ENCODE results near the gene ITFG2. TPM values are rescaled to one million over a fixed set of nuclear protein-coding genes. Genes with fewer than 3 reads are reported as not detected.

The ITFG2 gene
- total and polyA plus RNA-seq, 2 donors (not counting 3 experiments of a cell fraction or from before 2014, with no cell fraction given) = 25.0 to 31.9 TPM

DNA sequence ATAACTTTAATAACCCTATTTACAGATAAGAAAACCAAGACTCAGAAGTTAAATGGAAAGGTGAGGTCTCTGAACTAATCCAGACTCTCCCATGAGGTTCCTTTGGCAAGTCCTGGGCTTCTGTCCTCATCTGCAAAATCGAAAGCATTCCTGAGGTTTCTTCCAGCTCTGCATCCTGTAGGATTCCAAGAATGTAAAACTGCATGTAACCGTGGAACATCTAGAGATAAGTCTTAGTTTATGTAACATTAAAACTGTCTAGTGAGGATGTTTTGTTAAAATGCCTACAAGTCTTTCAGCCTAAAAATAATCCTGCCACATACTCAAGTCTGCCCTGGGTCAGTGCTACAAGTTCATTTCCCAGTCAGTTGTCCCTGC is 7.3 kb upstream of the ITFG2 start:
- Histone ChIP-seq H3K9me3 (replicated peaks; ENCODE audit: control insufficient read depth, insufficient read depth, low read length) (no peaks in the 10 kb centered on the region), H3K9me1 (replicated peaks; ENCODE audit: control insufficient read depth, extremely low read depth, insufficient read depth, low read length) (no peaks in the 10 kb centered on the region), H3K79me2 (ENCODE audit: control insufficient read depth, insufficient read depth, low read length) (no peaks in the 10 kb centered on the region), H3K27ac (ENCODE audit: insufficient read depth, low read depth, low read length) (no peak overlapping the region), H3K4me1 (ENCODE audit: control insufficient read depth, extremely low read depth, insufficient read depth, low read length) (peaks cover 6% of the 10 kb centered on the region), H3K9ac (replicated peaks; ENCODE audit: extremely low read depth, insufficient read depth, low read length) (no peak overlapping the region), H3K36me3 (ENCODE audit: control insufficient read depth in 2 of 2, extremely low read depth in 1 of 2, insufficient read depth in 2 of 2, low read length in 2 of 2) (peaks cover 18 to 30% of the 10 kb centered on the region in 2 experiments), H3K4me2 (ENCODE audit: insufficient read depth, low read length) (no peak overlapping the region), H3K4me3 (replicated peaks in 1 of 3; ENCODE audit: insufficient read depth in 1 of 3, low read depth in 1 of 3, low read length in 3 of 3) (no peak overlapping the region), H4K20me1 (replicated peaks; ENCODE audit: control insufficient read depth, extremely low read depth, insufficient read depth, low read length) (no peaks in the 10 kb centered on the region), H2AFZ (ENCODE audit: low read depth, low read length) (no peak overlapping the region), H3K27me3 (ENCODE audit: control insufficient read depth in 2 of 2, insufficient read depth in 2 of 2, low read length in 2 of 2) (no peaks in the 10 kb centered on the region)
- no peak for DNase-seq (ENCODE audit: low read depth, low spot score)
- ChIA-PET POLR2A (no interaction called here), CTCF (interaction anchor here (1.3 kb wide), 1 partner anchor 9 kb away, joined by 4 read pairs; no protein-coding TSS in a partner anchor)
- dilution Hi-C loops (cut with MboI; ENCODE audit: extremely low pct_ligation_motif_present, low sequenced_read_pairs) = no loop called here
- intact Hi-C loops (cut with micrococcal nuclease) = no loop called here
- TF ChIP-seq MYC (IDR thresholded peaks at IDR 0.05; ENCODE audit: low read depth, low read length) (no peak), POLR2AphosphoS5 (IDR thresholded peaks at IDR 0.05; ENCODE audit: insufficient read depth, low read depth, low read length) (no peak), POLR2A (IDR thresholded peaks at IDR 0.05; ENCODE audit: low read depth, low read length) (no peak), EZH2 (IDR thresholded peaks at IDR 0.05; ENCODE audit: borderline replicate concordance, low read depth, low read length, severe bottlenecking) (no peak), FOS (IDR thresholded peaks at IDR 0.05; ENCODE audit: borderline replicate concordance, insufficient read depth, low read length) (no peak), GATA2 (IDR thresholded peaks at IDR 0.05; ENCODE audit: insufficient read depth, insufficient read length, low read depth, low read length) (no peak), CTCF (IDR thresholded peaks at IDR 0.05; ENCODE audit: extremely low read depth in 1 of 2, insufficient read depth in 1 of 2, low read depth in 1 of 2, low read length in 2 of 2) (no peak), JUN (IDR thresholded peaks at IDR 0.05; ENCODE audit: borderline replicate concordance, insufficient read depth, insufficient read length, low read depth) (no peak)
- TF ChIP-seq, protein P1, sequence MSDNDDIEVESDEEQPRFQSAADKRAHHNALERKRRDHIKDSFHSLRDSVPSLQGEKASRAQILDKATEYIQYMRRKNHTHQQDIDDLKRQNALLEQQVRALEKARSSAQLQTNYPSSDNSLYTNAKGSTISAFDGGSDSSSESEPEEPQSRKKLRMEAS (IDR thresholded peaks at IDR 0.05; ENCODE audit: insufficient read depth, insufficient read length) = no peak
- BruUV-seq (replicated peaks) = no TSS peak
- FAIRE-seq = no peak
